Small intestine (tissue), 7 donors: ENCODE results near the gene CHCT1. TPM values are rescaled to one million over a fixed set of nuclear protein-coding genes. Genes with fewer than 3 reads are reported as not detected.

ENCODE experiments used
- DNase-seq, 2 donors: peaks; one replicate each; pipeline versions ENCODE4 v3.0.0 to v3.0.0-alpha.2; 2013
- FAIRE-seq: peaks from 2 replicates; lab custom pipeline; 2012; peaks lifted over from hg19 to GRCh38; lab: Jason Lieb, UNC
- H3K27ac ChIP-seq, 3 donors: one replicate each; pipeline ENCODE4 v1.5.1; 2013; ENCODE audit warnings: low read length in 2 of 3, mild to moderate bottlenecking in 2 of 3, control low read depth in 1 of 3, inconsistent platforms in 1 of 3, low read depth in 1 of 3, moderate library complexity in 1 of 3
- H3K27me3 ChIP-seq, 3 donors: one replicate each; pipeline ENCODE4 v1.6.1; 2013; ENCODE audit warnings: low read length in 3 of 3, inconsistent platforms in 1 of 3; ENCODE audit not compliant: control insufficient read depth in 3 of 3, insufficient read depth in 3 of 3
- H3K36me3 ChIP-seq, 3 donors: one replicate each; pipeline ENCODE4 v1.6.1; 2013; ENCODE audit warnings: low read length in 3 of 3, inconsistent platforms in 1 of 3, low read depth in 1 of 3, mild to moderate bottlenecking in 1 of 3, moderate library complexity in 1 of 3; ENCODE audit not compliant: control insufficient read depth in 3 of 3, insufficient read depth in 2 of 3
- H3K4me1 ChIP-seq, 3 donors: one replicate each; pipeline ENCODE4 v1.6.1; 2013; ENCODE audit warnings: low read length in 2 of 3, inconsistent platforms in 1 of 3, low read depth in 1 of 3, mild to moderate bottlenecking in 1 of 3, moderate library complexity in 1 of 3; ENCODE audit not compliant: control insufficient read depth in 3 of 3, insufficient read depth in 2 of 3
- H3K4me3 ChIP-seq, 3 donors: one replicate each; pipeline ENCODE4 v1.5.1; 2013; ENCODE audit warnings: low read length in 3 of 3, control low read depth in 1 of 3, inconsistent platforms in 1 of 3, low read depth in 1 of 3, mild to moderate bottlenecking in 1 of 3, moderate library complexity in 1 of 3
- H3K9me3 ChIP-seq, 2 donors: one replicate each; pipeline ENCODE4 v1.6.1; 2013; ENCODE audit warnings: low read depth in 1 of 2, low read length in 1 of 2; ENCODE audit not compliant: control insufficient read depth in 2 of 2, insufficient read depth in 1 of 2
- WGBS, 3 donors: extraction: QIAGEN DNeasy Blood & Tissue Kit; methylation state at CpG; one replicate each; pipeline ENCODE4 v1.1.7; 2013; 5-methylcytosine and 5-hydroxymethylcytosine counted together
- polyA plus RNA-seq, 4 donors: library from polyadenylated mRNA; stranded (reverse) in 3 of 4; unstranded in 1 of 4; fragments of 200-250 nt in 3 of 4; fragments of 120-200 nt in 1 of 4; gene quantifications; one replicate each; pipeline versions ENCODE4 v1.2.1 to v1.2.3, GENCODE V29; 2013
- donor health status: healthy with polysubstance abuse.
- donor health status: control.
- donor health status: control.
- donor health status: Bipolar disorder and iron deficiency.
- donor health status: healthy.

Gene CHCT1
- polyA plus RNA-seq, 4 donors, result 0.07 to 0.10 TPM; not detected in 2

- Histone ChIP-seq H3K4me1 (no peaks in the 10 kb centered on the region), H3K36me3 (peaks cover 5 to 51% (median 25%) of the 10 kb centered on the region in 3 donors), H3K27me3 (no peaks in the 10 kb centered on the region), H3K9me3 (no peaks in the 10 kb centered on the region), H3K4me3 (no peak overlapping the region), H3K27ac (no peak overlapping the region)
- FAIRE-seq, result no peak
- DNase-seq, result no peak
- 97 to 100% (median 98%) methylated on average over 1 of the region's 1 CpG for WGBS, 3 donors
Measured at GRCh38 chr17:60461584-60461983, 39.3 kb downstream of the CHCT1 start.

- WGBS, 3 donors, result 75 to 85% (median 82%) methylated on average over 4 of the region's 4 CpGs
Measured at GRCh38 chr17:60463157-60463835, 41.0 kb downstream of the CHCT1 start.

GRCh38 chr17:60464343-60464742 is 42.1 kb downstream of the CHCT1 start:
- FAIRE-seq (no peak), DNase-seq (no peak)
- Histone ChIP-seq H3K4me1 (no peaks in the 10 kb centered on the region), H3K4me3 (no peak overlapping the region), H3K36me3 (peaks cover 5 to 38% (median 23%) of the 10 kb centered on the region in 3 donors), H3K27ac (no peak overlapping the region), H3K27me3 (no peaks in the 10 kb centered on the region), H3K9me3 (no peaks in the 10 kb centered on the region)
- 90 to 100% (median 95%) methylated on average over 1 of the region's 1 CpG for WGBS, 3 donors

More at GRCh38 chr17:60463157-60463835, 41.0 kb downstream of the CHCT1 start:
- H3K9me3 ChIP-seq, result no peaks in the 10 kb centered on the region
- H3K27me3 ChIP-seq, result no peaks in the 10 kb centered on the region
- no peak overlapping the region for H3K4me3 ChIP-seq
- H3K36me3 ChIP-seq, result peaks cover 5 to 38% (median 23%) of the 10 kb centered on the region in 3 donors
- H3K27ac ChIP-seq, result no peak overlapping the region
- FAIRE-seq, result no peak
- H3K4me1 ChIP-seq, result no peaks in the 10 kb centered on the region
- no peak for DNase-seq

- Histone ChIP-seq H3K4me1 (peaks cover 0 to 5% (median 0%) of the 10 kb centered on the region in 3 donors), H3K4me3 (no peak overlapping the region), H3K27me3 (no peaks in the 10 kb centered on the region), H3K9me3 (no peaks in the 10 kb centered on the region), H3K27ac (no peak overlapping the region), H3K36me3 (peaks cover 2 to 22% (median 11%) of the 10 kb centered on the region in 3 donors)
- FAIRE-seq (no peak), DNase-seq (no peak)
Measured at GRCh38 chr17:60468371-60468770, 46.1 kb downstream of the CHCT1 start.

- no peaks in the 10 kb centered on the region for H3K27me3 ChIP-seq
- no peak overlapping the region for H3K27ac ChIP-seq
- 88 to 99% (median 97%) methylated on average over 4 of the region's 4 CpGs for WGBS, 3 donors
- no peak overlapping the region for H3K4me3 ChIP-seq
- no peak for DNase-seq
- H3K4me1 ChIP-seq, result peaks cover 0 to 5% (median 0%) of the 10 kb centered on the region in 3 donors
- no peak for FAIRE-seq
- H3K36me3 ChIP-seq, result peaks cover 0 to 19% (median 2%) of the 10 kb centered on the region in 3 donors
- no peaks in the 10 kb centered on the region for H3K9me3 ChIP-seq
Measured at GRCh38 chr17:60471451-60471850, 49.2 kb downstream of the CHCT1 start.

- H3K9me3 ChIP-seq, result no peaks in the 10 kb centered on the region
- FAIRE-seq, result no peak
- no peak overlapping the region for H3K27ac ChIP-seq
- whole genome bisulfite sequencing, 3 donors, result 96 to 100% (median 100%) methylated on average over 1 of the region's 1 CpG
- H3K4me1 ChIP-seq, result peaks cover 0 to 5% (median 0%) of the 10 kb centered on the region in 3 donors
- peaks cover 0 to 19% (median 6%) of the 10 kb centered on the region in 3 donors for H3K36me3 ChIP-seq
- DNase-seq, result no peak
- no peak overlapping the region for H3K4me3 ChIP-seq
- no peaks in the 10 kb centered on the region for H3K27me3 ChIP-seq
Measured at GRCh38 chr17:60472449-60472848, 50.2 kb downstream of the CHCT1 start.

GRCh38 chr17:60473788-60474187 is 51.5 kb downstream of the CHCT1 start:
- Histone ChIP-seq H3K36me3 (peaks cover 0 to 18% (median 6%) of the 10 kb centered on the region in 3 donors), H3K4me3 (no peak overlapping the region), H3K4me1 (peaks cover 0 to 5% (median 0%) of the 10 kb centered on the region in 3 donors), H3K27me3 (no peaks in the 10 kb centered on the region), H3K9me3 (no peaks in the 10 kb centered on the region), H3K27ac (no peak overlapping the region)
- FAIRE-seq, result no peak
- DNase-seq, result no peak
